ENCODE results near the gene EMX1.

EMX1 gene

DNA sequence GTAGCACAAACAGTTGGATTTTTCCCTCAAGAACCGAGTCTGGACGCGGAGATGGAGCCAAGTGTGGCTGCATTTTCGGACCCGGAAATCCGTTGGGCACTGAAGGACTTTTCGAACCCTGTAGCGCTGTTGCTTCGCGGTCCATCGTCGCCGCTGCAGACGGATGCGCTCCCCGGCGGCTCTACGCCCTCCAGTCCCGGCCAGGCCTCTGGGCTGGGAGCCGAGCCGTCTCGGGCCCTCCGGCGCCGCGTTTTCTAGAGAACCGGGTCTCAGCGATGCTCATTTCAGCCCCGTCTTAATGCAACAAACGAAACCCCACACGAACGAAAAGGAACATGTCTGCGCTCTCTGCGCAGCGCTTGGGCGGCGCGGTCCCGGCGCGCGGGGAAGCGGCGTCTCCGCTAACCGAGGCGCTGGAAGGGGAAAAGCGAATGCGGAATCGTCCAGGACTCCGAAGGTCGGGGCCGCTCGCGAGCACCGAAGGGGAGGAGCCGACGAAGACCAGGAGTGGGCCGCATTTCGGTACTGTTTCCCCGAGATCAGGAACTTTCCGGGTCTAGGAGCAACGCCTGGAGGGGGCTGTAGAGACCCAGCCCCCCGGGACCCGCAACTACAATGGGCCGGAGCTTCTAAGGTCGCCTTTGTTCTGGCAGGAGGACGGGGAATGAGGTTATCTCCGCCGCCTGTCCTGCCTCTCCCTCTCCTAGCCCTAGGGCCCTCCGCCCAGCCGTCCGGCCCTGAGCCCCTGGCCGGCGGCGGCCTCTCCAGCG is 3.2 kb downstream of the EMX1 start:
- TF ChIP-seq, protein P1, sequence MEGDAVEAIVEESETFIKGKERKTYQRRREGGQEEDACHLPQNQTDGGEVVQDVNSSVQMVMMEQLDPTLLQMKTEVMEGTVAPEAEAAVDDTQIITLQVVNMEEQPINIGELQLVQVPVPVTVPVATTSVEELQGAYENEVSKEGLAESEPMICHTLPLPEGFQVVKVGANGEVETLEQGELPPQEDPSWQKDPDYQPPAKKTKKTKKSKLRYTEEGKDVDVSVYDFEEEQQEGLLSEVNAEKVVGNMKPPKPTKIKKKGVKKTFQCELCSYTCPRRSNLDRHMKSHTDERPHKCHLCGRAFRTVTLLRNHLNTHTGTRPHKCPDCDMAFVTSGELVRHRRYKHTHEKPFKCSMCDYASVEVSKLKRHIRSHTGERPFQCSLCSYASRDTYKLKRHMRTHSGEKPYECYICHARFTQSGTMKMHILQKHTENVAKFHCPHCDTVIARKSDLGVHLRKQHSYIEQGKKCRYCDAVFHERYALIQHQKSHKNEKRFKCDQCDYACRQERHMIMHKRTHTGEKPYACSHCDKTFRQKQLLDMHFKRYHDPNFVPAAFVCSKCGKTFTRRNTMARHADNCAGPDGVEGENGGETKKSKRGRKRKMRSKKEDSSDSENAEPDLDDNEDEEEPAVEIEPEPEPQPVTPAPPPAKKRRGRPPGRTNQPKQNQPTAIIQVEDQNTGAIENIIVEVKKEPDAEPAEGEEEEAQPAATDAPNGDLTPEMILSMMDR (IDR thresholded peaks at IDR 0.05; ENCODE audit: insufficient read depth, low read depth, low read length, missing control alignments): no peak
- no peak for DNase-seq (ENCODE audit: low read depth)
- H3K4me3 ChIP-seq (ENCODE audit: low read length): no peak overlapping the region

DNA sequence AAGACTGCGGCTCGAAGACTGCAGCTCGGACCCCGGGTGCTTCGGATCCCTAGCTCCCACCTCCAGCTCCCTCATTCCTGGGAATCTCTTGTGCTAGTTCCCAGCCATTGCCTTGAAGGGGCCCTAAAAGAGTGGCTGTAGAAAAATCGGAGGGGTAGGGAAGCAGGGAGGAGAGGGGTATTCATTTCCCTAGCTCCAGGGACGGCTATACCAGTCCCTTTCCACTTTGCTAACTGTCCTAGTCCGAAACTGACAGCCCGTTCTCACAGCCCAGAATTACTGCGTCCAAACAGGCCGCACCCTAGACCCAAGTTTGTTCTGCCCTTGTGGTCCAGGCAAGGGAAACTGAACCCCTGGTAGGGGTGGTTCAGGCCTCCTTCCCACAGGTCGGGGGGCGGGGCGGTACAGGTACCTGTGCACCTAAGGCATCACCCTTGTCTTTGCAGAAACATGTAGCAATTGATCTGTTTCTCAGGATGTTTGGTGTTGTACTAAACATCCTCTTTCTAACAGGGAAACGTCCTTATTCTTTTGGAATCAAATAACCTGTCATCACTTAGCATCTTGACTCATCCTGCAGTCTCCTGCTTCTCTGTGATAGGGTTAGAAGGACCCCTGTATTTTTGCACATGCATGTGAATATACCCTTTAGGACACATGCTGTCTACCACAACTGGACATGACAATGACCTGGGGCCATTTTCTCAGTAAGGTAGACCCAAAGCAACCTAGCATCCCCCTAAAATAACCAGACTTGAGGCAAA is 4.0 kb downstream of the EMX1 start:
- no peak overlapping the region for H3K4me3 ChIP-seq (ENCODE audit: low read length)
- TF ChIP-seq, protein P1 (IDR thresholded peaks at IDR 0.05; ENCODE audit: insufficient read depth, low read depth, low read length, missing control alignments): no peak
- DNase-seq (ENCODE audit: low read depth): no peak

DNA sequence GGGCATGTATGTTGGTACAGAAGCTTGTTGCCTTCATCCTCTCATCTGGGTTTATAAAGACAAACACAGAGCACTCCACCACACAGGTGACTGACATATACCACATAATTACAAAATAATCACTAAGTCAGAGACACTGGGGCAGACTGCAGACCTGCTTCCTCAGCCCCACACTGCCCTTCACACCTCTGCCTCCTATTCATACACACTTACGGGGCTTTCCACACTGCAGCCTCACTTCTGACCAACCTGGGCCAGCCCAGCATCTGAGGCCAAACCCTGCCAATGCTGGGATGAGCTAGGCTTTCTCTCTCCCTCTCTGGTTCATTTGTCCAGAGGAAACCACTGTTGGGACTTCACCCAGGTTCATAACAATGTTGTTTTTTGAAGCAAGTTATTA is 4.5 kb downstream of the EMX1 start:
- no peak for DNase-seq (ENCODE audit: low read depth)
- TF ChIP-seq, protein P1 (IDR thresholded peaks at IDR 0.05; ENCODE audit: insufficient read depth, low read depth, low read length, missing control alignments): no peak
- H3K4me3 ChIP-seq (ENCODE audit: low read length): no peak overlapping the region

DNA sequence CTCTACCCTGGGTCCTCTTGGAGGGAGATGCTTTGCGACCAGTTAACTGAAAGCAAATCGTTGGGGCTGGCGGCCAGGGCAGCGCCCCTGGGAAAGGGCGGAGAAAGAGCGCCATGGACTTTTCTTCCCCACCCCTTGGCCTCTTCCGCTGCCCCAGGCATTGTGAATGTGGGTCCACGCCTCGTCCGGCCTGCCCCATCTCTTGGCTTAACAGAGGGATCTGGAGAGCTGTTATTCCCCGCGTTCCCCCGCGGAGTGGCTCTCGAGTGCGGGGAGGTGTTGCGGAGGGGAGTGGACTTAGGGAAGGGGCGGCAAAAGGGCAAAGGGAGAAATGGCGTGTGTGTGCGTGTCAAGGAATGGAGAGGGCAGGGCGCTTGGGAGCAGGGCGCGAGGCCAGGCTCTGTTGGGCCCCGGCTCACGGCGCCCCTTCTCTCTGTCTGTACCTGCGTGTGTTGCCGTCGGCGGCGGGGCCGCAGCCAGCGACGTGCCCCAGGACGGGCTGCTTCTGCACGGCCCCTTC is 6.6 kb downstream of the EMX1 start:
- no peak for DNase-seq (ENCODE audit: low read depth)
- TF ChIP-seq, protein P1 (IDR thresholded peaks at IDR 0.05; ENCODE audit: insufficient read depth, low read depth, low read length, missing control alignments): no peak

DNA sequence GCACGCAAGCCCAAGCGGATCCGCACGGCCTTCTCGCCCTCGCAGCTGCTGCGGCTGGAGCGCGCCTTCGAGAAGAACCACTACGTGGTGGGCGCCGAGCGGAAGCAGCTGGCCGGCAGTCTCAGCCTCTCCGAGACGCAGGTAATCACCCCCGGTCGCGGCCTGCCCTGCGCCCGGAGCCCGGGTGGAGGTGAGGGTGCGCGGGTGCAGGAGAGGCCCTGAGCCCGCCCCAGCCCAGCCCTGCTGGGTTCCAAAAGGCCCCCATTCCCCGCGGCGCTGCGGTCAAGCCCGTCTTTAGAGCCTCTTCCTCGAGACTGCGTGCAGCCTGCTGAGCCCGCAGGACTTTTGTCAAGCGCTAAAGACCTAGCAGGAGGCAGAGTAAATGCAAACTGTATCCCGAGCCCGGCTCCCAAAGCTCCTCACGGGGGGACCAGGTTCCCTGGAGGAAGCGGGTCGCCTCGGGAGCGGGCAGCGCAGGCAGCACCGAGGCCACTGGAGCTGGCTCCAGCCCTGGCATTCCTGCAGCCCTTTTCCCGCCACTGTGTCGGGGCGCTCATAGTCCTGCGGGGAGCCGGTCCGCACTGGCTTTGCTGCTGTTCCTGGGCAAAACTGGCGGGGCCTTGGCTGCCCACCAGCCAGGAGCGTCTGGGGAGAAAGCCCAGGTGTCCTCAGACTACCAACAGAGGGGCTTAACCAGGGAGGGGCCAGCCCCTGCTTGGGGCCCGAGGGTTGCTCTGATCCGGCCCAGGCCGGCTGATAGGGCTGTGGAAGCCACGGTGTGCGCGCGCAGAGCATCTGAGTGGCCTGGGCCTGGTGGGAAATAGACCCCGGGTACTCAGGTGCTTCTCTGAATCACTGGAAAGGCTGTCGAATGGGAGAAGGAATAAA is 7.3 kb downstream of the EMX1 start:
- TF ChIP-seq, protein P1 (IDR thresholded peaks at IDR 0.05; ENCODE audit: insufficient read depth, low read depth, low read length, missing control alignments): no peak
- no peak overlapping the region for H3K4me3 ChIP-seq (ENCODE audit: low read length)
- no peak for DNase-seq (ENCODE audit: low read depth)

More for the DNA sequence above, 6.6 kb downstream of the EMX1 start:
- H3K4me3 ChIP-seq (ENCODE audit: low read length): no peak overlapping the region

DNA sequence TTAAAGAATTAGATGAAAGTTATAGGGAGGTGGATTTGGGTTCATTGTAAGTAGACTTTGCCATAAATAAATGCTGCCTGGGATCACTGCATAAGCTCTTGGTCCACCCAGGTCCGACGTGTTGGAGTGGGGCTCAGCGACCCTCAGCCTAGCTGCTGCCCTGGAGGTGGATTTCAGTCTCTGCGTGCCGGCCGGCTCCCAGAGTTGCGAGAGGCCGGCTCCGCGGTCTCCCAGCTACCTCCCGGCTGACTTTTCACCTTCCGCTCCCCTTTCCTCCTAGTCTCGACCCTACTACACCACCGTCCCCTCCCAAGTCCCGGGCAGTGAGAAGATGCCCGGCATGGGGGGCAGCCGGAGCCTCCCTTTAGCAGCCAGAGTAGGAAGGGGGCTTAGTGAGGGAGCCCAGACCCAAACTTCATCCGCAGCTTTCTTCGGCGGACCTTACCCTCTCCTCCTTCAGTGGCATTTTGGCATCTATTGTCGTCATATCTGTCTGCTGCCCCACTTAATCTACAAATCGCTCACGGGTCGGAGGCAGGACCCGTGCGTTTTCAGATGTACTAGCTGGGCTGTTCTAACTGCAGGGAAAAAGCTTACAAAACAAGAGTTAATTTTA is 8.1 kb downstream of the EMX1 start:
- no peak for DNase-seq (ENCODE audit: low read depth)
- TF ChIP-seq, protein P1 (IDR thresholded peaks at IDR 0.05; ENCODE audit: insufficient read depth, low read depth, low read length, missing control alignments): no peak

More for the DNA sequence above, 8.1 kb downstream of the EMX1 start:
- H3K4me3 ChIP-seq (ENCODE audit: low read length): no peak overlapping the region

Data from epithelial cell of esophagus (primary cell).